ENCODE measurements around the gene CDHR2.
"Not testable (repeated sequence)": the region's sequence is repeated elsewhere in the genome, so short reads cannot be mapped to it uniquely, and the experiment has no call there.

The CDHR2 gene

GRCh38 chr5:176597417-176598389 lies 48.6 kb downstream of the CDHR2 start:
- no peak for DNase-seq

DNA sequence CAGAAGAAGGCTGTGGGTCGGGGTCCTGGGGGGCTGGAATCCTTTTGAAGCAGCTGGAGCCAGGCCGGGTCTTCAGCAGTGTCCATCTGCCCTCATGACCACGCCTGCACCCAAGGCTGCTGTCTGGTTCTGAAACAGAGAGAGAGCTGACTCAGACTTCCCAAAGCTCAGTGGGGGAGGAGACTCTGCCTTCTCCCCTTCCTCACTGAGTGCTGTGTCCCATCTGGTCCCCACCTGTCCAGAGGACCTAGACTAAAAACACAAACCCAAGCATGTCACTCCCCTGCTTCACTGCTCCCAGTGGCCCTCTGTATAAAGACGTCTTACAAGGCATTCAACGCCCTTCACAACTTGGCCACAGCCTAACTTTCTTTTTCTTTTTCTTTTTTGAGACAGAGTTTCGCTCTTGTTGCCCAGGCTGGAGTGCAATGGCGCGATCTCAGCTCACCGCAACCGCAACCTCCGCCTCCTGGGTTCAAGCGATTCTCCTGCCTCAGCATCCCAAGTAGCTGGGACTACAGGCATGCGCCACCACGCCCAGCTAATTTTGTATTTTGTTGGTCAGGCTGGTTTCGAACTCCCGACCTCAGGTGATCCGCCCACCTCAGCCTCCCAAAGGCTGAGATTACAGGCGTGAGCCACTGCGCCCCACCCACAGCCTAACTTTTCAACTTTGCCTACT lies 50.7 kb downstream of the CDHR2 start:
- DNase-seq: not testable (repeated sequence)

GRCh38 chr5:176601901-176602482 lies 52.9 kb downstream of the CDHR2 start:
- DNase-seq: no peak

DNA sequence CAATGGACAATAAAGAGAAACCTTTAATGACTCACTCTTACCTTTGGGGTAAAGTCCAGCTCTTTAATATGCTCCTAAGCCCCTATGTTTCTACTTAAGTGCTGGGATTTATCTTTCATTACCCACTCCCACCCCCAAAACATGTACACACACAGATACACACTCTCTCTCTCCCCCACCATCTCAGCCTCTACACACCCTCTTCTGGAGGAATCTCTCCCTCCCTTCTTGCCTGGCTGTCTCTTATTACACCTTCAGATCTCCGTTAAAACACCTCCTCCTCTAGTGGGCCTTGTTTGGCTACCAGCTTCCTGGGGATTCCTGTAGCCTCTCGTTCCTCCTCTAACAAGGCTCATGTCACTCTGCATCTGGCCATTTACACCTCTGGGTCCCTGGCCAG lies 53.9 kb downstream of the CDHR2 start:
- DNase-seq: no peak

GRCh38 chr5:176606032-176606431 lies 56.9 kb downstream of the CDHR2 start:
- no peak for DNase-seq

DNA sequence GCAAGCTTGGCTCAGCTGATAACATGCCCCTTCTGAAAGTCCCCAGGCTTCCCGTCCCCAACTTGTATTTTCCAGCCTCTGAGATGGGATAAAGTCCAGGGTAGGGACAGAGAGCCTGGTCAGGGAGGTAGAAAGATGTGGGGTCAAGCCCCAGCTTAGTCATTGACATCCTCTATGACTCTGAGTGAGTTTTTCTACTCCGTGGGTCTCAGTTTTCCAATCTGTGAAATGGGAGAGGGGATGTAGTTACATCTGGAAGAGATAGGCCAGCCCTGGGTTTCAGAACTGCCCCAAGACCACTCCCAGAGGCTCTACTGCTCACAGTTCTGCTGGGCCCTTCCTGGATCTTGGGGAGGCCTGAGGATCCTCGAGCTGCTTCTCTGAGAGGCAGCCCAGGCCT lies 57.7 kb downstream of the CDHR2 start:
- DNase-seq: no peak

GRCh38 chr5:176608142-176608705 lies 59.1 kb downstream of the CDHR2 start:
- DNase-seq: no peak

DNA sequence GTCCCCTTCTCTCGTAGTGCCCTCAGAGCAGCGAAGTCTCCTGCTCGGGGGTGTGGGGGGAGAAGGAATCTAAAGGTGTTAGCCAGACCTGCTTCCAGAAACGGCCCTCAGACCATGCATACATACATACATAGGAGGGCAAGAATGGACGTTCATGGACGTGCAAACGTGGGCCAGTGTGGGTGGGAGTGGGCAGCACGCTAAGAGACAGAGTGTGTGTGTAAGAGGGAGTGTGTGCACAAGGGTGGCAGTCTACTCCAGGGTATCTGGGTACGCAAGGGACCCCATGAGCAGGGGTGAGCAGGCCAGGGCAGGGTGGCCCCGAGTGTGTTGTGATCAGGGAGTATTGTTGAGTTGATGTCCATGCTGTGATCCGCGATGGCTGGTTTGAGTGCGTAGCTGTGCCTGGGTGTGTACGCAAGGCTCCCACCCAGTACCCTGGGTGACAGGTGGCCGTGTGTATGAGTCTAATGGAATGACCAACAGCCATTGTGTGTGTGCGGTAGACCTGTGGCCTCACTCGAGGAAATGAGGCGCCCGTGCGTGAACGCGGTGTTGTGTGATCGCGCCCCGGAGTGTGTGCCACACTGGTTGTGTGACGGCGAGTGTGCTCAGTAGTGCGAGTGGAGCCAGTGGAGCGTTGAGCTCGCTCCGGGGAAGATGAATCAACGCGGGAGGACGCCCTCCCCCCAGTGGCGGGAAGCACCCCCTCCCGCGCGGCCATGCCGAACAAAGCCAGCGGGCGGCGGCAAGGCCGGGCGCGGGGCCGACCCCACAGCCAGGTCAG lies 60.0 kb downstream of the CDHR2 start:
- no peak for DNase-seq

DNA sequence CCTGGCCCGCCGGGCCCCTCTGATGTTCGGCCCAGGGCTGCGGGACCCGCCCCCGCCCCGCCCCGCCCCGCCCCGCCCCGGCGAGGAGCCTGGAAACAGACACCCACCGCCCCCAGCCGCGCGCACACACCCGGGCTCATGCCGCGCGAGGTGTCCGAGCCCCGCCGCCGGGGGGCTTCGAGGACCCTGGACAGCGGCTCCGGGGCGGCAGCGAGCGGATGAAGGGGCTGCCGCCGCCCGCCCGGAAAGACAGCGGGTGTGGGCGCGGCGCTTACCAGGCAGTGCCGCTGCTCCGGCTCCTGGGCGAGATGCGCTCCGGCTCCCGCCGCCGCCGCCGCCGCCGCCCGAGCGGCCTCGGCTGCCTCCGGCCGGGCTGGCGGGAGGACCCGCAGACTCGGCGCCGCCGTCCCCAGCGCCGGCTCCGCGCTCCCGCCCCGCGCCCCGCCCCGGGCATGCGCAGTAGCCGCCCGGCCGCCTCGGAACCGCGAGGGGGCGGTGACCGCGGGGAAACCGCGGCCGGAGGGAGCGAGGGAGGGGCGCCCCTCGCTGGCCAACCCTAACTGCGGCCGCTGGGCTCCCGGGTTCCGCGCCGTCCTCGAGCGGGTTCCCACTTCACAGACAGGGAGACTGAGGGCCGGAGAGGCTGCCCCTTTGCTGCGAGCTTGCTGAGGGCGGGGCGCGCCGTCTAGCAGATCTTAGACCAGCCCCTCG lies 60.7 kb downstream of the CDHR2 start, which contains the start of gene GPRIN1:
Gene GPRIN1, minus strand, starts transcription at position 433 of the 711 bp plus-strand sequence. CDS start 10,322 bp downstream, outside the sequence.
- DNase-seq: peak; percentile 65

DNA sequence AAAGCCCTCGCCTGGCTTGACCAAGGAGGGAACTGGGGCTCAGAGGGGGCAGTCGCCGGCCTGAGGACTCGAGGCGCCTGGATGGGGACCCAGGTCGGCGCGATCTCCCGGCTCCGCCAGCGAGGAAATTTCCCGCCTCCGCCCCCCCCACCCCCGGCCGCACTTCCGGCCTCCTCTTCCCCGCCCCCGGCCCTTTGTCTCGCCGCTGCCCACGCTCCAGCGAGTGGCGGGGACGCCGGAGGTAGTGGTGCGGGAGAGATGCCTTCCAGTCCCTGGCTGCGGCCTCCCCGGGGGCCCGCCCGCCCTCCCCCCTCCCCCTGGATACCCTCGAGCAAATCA lies 61.3 kb downstream of the CDHR2 start:
- DNase-seq: no peak

DNA sequence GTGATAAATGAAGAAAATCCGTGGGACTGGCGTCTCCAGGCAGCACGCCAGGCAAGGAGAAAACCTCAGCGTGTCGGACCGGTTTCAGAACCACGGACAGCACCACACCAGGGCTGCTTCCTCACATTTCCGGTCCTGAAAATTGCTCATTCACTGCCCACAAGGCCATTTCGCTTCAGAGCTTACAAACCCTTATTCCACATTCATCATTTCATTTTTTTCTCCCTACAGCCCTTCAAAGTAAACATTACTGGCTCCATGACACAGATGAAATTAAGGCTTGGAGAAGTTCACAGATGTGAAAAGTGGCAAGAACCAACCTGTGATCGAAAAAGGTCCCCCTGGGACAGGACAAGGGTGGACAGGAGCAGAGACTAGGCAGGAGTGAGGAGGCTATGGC lies 62.3 kb downstream of the CDHR2 start:
- DNase-seq: peak; percentile 66

DNA sequence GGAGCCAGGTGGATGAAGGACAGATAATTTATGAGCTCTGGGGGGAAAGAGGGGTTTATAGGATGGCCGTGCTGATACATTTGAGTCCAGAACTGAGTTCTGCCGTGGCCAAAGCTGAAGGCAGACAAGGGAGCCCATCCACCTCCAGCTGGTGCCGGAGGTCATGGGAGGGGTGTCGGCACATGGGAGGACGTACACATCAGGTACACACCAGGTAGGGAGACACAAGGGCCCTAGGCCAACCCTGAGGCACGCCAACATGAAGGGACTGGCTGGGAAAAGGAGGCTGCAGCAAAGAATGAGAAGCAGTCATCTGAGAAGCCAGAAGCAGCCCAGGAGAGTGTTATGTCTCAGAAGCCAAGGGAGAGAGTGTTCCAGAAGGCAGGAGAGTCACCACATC lies 62.9 kb downstream of the CDHR2 start:
- no peak for DNase-seq

DNA sequence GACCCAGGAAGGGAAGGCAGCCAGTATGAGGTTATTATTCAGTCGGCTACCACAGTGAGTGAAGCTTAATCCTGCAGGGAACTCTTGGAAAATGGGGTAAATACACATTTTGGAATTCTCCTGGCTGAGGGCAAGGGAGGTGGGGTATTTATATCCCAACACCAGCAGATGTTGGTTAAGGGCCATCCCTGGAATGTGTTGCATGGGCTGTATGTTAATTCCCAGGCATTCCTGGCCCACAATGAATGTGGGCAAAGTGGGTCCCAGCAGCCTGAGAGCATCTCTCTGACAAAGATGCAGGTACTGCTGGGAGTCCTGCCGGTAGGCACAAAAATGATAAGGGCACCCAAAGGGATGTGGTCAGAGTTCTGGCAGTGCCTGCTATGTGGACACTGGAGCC lies 63.7 kb downstream of the CDHR2 start:
- no peak for DNase-seq

- DNase-seq: no peak
These were observed 65.8 kb downstream of the CDHR2 start for GRCh38 chr5:176614805-176615478.

GRCh38 chr5:176616511-176616910 lies 67.4 kb downstream of the CDHR2 start:
- DNase-seq: no peak

- DNase-seq: no peak
These were observed 69.6 kb downstream of the CDHR2 start for GRCh38 chr5:176618783-176619182.

- DNase-seq: peak; percentile 83
These were observed 70.0 kb downstream of the CDHR2 start for GRCh38 chr5:176619203-176619568.

GRCh38 chr5:176619569-176620332 lies 70.6 kb downstream of the CDHR2 start:
- no peak for DNase-seq

GRCh38 chr5:176620333-176620981 lies 71.3 kb downstream of the CDHR2 start:
- DNase-seq: no peak

DNA sequence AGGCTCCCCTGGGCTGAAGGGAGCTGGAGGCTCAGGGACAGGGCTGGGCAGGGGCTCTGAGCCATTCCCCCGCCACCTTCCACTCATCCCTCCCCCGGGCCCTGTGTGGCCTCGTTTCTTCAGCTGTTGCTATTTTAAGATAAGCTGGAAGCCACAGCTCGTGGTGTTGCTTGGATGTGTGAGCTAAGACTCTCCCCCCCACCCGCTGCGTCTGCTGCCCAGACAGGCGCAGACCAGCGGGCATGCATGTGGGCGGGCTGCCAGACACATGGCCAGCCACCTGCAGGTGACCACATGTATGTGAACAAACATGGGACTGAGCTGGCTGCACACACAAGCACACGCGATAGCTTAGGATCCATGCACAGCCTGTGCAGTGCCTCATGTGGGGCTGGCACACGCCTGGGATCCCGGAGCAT lies 72.5 kb downstream of the CDHR2 start:
- no peak for DNase-seq

Measured in midbrain (tissue), 1 donor.